Activated CD4-positive, alpha-beta memory T cell treated with anti-CD3 and anti-CD28 coated beads, Interleukin-2, amount 10 ng/mL, durations not matched to agents 7 days and 5 days (primary cell): ENCODE measurements around the gene ISCA2. TPM values are rescaled to one million over a fixed set of nuclear protein-coding genes. Genes with fewer than 3 reads are reported as not detected.
"Not testable (repeated sequence)": the region's sequence is repeated elsewhere in the genome, so short reads cannot be mapped to it uniquely, and the experiment has no call there.

Experiments
- CTCF ChIA-PET: fragments of 350-600 bp; sonication (Branson Sonifier 250); formaldehyde crosslinking; loops from one replicate; lab custom pipeline; 2021; ENCODE audit warnings: antibody characterized with exemption, inconsistent platforms; lab: Charles Lee
- POLR2A ChIA-PET: fragments of 350-600 bp; sonication (Branson Sonifier 250); formaldehyde crosslinking; loops from one replicate; lab custom pipeline; 2021; ENCODE audit warnings: antibody characterized with exemption; lab: Charles Lee
- DNase-seq: peaks from one replicate; pipeline ENCODE4 v3.0.0-alpha.2; 2020
- H3K27ac Mint-ChIP-seq: one replicate; pipeline ENCODE4 v1.8.0; 2021; ENCODE audit warnings: mild to moderate bottlenecking, mixed read lengths
- H3K27me3 Mint-ChIP-seq: one replicate; pipeline ENCODE4 v1.8.0; 2021; ENCODE audit warnings: mixed read lengths
- H3K36me3 Mint-ChIP-seq: one replicate; pipeline ENCODE4 v1.8.0; 2021; ENCODE audit warnings: low read depth, mixed read lengths
- H3K4me1 Mint-ChIP-seq: one replicate; pipeline ENCODE4 v1.8.0; 2021; ENCODE audit warnings: mixed read lengths
- H3K4me3 Mint-ChIP-seq: one replicate; pipeline ENCODE4 v1.8.0; 2021; ENCODE audit warnings: mild to moderate bottlenecking, mixed read lengths
- H3K9me3 Mint-ChIP-seq: one replicate; pipeline ENCODE4 v1.8.0; 2021; ENCODE audit warnings: mixed read lengths
- total RNA-seq, 2 experiments: library from RNA; stranded (reverse); gene quantifications; one replicate each; pipeline ENCODE4 v1.2.3, GENCODE V29; 2021

Gene ISCA2
- total RNA-seq, 2 experiments from 2014 or later: 25.8 to 32.1 TPM

GRCh38 chr14:74527736-74528280 is 34.2 kb downstream of the ISCA2 start:
- Mint-ChIP-seq H3K4me3 (no peak overlapping the region), H3K36me3 (no peaks in the 10 kb centered on the region), H3K27me3 (peaks cover 13% of the 10 kb centered on the region), H3K4me1 (no peaks in the 10 kb centered on the region), H3K9me3 (no peaks in the 10 kb centered on the region), H3K27ac (no peak overlapping the region)
- ChIA-PET CTCF (no interaction called here), POLR2A (no interaction called here)
- no peak for DNase-seq

DNA sequence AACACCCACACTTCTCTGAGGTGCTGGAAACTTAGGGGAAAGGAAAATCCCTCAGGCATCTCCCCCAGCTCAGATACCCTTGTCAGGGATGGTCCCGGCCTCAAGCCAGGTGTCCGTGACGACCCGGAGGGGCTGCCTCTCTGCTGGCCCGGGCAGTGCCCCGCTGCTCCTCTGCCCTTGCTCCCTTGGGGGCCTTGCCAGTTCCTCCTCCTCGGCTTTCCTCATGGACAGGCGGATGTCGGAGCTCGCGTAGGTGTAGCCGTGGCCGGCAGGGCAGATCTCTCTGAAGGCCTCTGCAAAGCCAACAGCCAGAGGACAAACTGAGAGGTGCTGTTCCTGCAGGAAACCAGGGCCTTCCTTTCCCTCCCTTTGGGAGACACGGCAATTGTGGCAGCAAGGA is 34.8 kb downstream of the ISCA2 start:
- ChIA-PET CTCF (no interaction called here), POLR2A (no interaction called here)
- Mint-ChIP-seq H3K4me3 (no peak overlapping the region), H3K27me3 (peaks cover 10% of the 10 kb centered on the region), H3K27ac (no peak overlapping the region), H3K4me1 (no peaks in the 10 kb centered on the region), H3K36me3 (no peaks in the 10 kb centered on the region), H3K9me3 (no peaks in the 10 kb centered on the region)
- no peak for DNase-seq

DNA sequence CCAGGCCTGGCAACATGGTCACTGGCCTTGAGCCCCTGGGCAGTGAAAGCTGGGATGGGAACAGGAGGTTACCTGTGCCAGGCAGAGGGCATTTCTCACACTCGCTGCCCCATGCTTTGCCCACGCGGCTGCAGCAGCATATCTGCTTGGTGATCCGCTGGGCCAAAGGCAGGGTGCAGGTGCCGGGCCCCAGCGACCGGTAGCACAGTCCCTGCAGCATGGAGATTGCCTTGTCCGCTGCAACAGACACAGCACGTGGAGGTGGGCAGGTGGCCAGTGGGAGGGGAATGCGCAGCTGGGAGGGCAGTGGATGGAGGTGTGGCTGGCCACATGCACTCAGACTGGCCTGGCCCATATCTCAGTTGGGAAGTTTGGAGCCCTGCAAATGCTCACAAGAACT is 35.3 kb downstream of the ISCA2 start:
- H3K27me3 Mint-ChIP-seq: peaks cover 9% of the 10 kb centered on the region
- no peak overlapping the region for H3K4me3 Mint-ChIP-seq
- no peaks in the 10 kb centered on the region for H3K4me1 Mint-ChIP-seq
- CTCF ChIA-PET: no interaction called here
- DNase-seq: no peak
- POLR2A ChIA-PET: no interaction called here
- H3K27ac Mint-ChIP-seq: no peak overlapping the region
- H3K36me3 Mint-ChIP-seq: no peaks in the 10 kb centered on the region
- H3K9me3 Mint-ChIP-seq: no peaks in the 10 kb centered on the region

GRCh38 chr14:74531006-74531405 is 37.4 kb downstream of the ISCA2 start:
- Mint-ChIP-seq H3K36me3 (no peaks in the 10 kb centered on the region), H3K4me3 (no peak overlapping the region), H3K27ac (no peak overlapping the region), H3K4me1 (no peaks in the 10 kb centered on the region), H3K9me3 (no peaks in the 10 kb centered on the region), H3K27me3 (peaks cover 6% of the 10 kb centered on the region)
- ChIA-PET POLR2A (no interaction called here), CTCF (no interaction called here)
- DNase-seq: no peak

GRCh38 chr14:74531467-74531866 is 37.9 kb downstream of the ISCA2 start:
- H3K9me3 Mint-ChIP-seq: no peaks in the 10 kb centered on the region
- ChIA-PET CTCF (no interaction called here), POLR2A (no interaction called here)
- no peaks in the 10 kb centered on the region for H3K4me1 Mint-ChIP-seq
- H3K36me3 Mint-ChIP-seq: no peaks in the 10 kb centered on the region
- no peak for DNase-seq
- no peak overlapping the region for H3K27ac Mint-ChIP-seq
- peaks cover 2% of the 10 kb centered on the region for H3K27me3 Mint-ChIP-seq
- no peak overlapping the region for H3K4me3 Mint-ChIP-seq

DNA sequence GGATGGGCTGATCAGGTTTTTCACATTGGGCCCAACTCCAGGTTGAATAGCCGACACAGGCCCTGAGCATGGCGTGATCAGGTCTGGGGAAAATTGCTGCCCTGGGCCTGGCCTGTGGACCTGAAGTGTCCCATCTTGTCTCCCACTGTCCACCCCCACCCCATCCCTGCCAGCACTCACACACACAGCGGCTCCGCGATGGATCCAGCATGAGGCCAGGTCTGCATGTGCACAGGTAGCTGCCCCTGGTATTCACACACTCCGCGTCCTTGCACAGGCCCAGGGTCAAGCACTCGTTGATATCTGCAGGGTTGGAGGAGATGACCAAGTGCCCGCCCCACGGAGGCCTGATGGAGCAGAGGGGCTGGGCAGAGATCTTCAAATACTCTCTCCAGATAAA is 38.7 kb downstream of the ISCA2 start:
- Mint-ChIP-seq H3K4me1 (no peaks in the 10 kb centered on the region), H3K4me3 (no peak overlapping the region), H3K9me3 (no peaks in the 10 kb centered on the region), H3K36me3 (no peaks in the 10 kb centered on the region), H3K27ac (no peak overlapping the region), H3K27me3 (no peaks in the 10 kb centered on the region)
- DNase-seq: no peak
- POLR2A ChIA-PET: no interaction called here
- CTCF ChIA-PET: no interaction called here

GRCh38 chr14:74533576-74533975 is 40.0 kb downstream of the ISCA2 start:
- Mint-ChIP-seq H3K4me3 (no peak overlapping the region), H3K27me3 (no peaks in the 10 kb centered on the region), H3K36me3 (no peaks in the 10 kb centered on the region), H3K9me3 (no peaks in the 10 kb centered on the region), H3K27ac (no peak overlapping the region), H3K4me1 (no peaks in the 10 kb centered on the region)
- ChIA-PET POLR2A (no interaction called here), CTCF (no interaction called here)
- no peak for DNase-seq

- CTCF ChIA-PET: no interaction called here
- no peaks in the 10 kb centered on the region for H3K4me1 Mint-ChIP-seq
- POLR2A ChIA-PET: no interaction called here
These were observed 42.3 kb downstream of the ISCA2 start for GRCh38 chr14:74535756-74536325.

GRCh38 chr14:74536336-74536735 is 42.8 kb downstream of the ISCA2 start:
- H3K4me3 Mint-ChIP-seq, H3K4me1 Mint-ChIP-seq, POLR2A ChIA-PET, H3K36me3 Mint-ChIP-seq, CTCF ChIA-PET, H3K27me3 Mint-ChIP-seq, H3K27ac Mint-ChIP-seq, DNase-seq, H3K9me3 Mint-ChIP-seq: not testable (repeated sequence)

More at GRCh38 chr14:74535756-74536325, 42.3 kb downstream of the ISCA2 start:
- Mint-ChIP-seq H3K4me3 (no peak overlapping the region), H3K36me3 (no peaks in the 10 kb centered on the region), H3K27me3 (no peaks in the 10 kb centered on the region), H3K9me3 (no peaks in the 10 kb centered on the region), H3K27ac (no peak overlapping the region)
- DNase-seq: no peak

DNA sequence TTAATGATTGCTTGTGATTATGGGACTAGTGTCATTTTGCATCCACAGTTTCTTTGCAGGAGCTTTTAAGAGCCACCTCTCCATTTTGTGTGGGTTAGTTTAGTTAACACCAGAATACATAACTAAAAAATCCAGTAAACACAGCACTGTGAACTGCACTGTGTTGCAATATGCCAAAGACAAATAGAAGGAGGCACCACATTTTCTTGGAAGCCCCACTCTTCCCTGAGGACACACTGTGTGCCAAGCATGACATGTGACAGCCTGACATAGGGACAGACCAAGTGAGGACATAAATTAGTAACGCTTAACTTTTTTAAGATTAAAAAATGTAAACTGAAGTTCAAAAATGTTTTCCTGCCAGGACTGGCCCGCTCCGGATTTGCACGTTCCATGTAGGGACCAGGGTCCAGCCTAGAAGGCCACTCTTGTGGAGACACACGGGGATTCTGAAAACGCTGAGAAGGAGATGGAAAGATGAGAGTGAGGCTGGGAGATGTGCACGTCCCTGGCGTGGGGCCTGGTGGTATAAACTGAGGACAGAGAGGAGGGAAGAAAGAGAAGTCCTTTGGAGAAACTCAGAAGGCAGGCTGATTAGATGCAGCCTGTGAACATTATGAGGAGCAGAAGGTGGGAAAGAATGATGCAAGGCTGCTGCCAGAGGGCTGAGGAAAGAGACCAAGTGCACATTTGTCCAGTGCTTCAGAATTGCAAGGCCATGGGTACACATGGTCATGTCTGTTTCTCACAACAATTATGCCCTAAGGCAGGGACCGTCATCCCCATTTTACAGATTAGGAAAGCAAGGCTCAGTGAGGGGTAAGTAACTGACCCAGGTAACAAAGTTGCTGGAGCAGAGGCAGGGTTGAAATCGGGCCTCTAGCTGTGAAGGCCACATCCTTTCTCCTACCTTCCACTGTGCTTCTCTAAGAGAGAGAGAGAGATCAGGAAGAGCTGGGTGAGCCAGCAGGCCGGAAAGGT is 45.1 kb downstream of the ISCA2 start:
- Mint-ChIP-seq H3K4me1 (no peaks in the 10 kb centered on the region), H3K4me3 (no peak overlapping the region), H3K36me3 (no peaks in the 10 kb centered on the region), H3K9me3 (no peaks in the 10 kb centered on the region), H3K27ac (no peak overlapping the region), H3K27me3 (peaks cover 6% of the 10 kb centered on the region)
- POLR2A ChIA-PET: no interaction called here
- DNase-seq: no peak
- CTCF ChIA-PET: interaction anchor here (0.9 kb wide), 1 partner anchor 12 kb away, joined by 3 read pairs; no protein-coding TSS in a partner anchor

GRCh38 chr14:74539503-74539902 is 45.9 kb downstream of the ISCA2 start:
- POLR2A ChIA-PET: no interaction called here

GRCh38 chr14:74541225-74541624 is 47.7 kb downstream of the ISCA2 start:
- Mint-ChIP-seq H3K4me3 (no peak overlapping the region), H3K27me3 (peaks cover 11% of the 10 kb centered on the region), H3K36me3 (no peaks in the 10 kb centered on the region), H3K27ac (no peak overlapping the region), H3K4me1 (no peaks in the 10 kb centered on the region), H3K9me3 (no peaks in the 10 kb centered on the region)
- CTCF ChIA-PET: no interaction called here
- DNase-seq: no peak
- POLR2A ChIA-PET: no interaction called here

More at GRCh38 chr14:74539503-74539902, 45.9 kb downstream of the ISCA2 start:
- no peaks in the 10 kb centered on the region for H3K36me3 Mint-ChIP-seq
- H3K4me1 Mint-ChIP-seq: no peaks in the 10 kb centered on the region
- peaks cover 8% of the 10 kb centered on the region for H3K27me3 Mint-ChIP-seq
- H3K9me3 Mint-ChIP-seq: no peaks in the 10 kb centered on the region
- H3K4me3 Mint-ChIP-seq: no peak overlapping the region
- CTCF ChIA-PET: interaction anchor here (0.9 kb wide), 1 partner anchor 13 kb away, joined by 3 read pairs; no protein-coding TSS in a partner anchor
- H3K27ac Mint-ChIP-seq: no peak overlapping the region
- no peak for DNase-seq

DNA sequence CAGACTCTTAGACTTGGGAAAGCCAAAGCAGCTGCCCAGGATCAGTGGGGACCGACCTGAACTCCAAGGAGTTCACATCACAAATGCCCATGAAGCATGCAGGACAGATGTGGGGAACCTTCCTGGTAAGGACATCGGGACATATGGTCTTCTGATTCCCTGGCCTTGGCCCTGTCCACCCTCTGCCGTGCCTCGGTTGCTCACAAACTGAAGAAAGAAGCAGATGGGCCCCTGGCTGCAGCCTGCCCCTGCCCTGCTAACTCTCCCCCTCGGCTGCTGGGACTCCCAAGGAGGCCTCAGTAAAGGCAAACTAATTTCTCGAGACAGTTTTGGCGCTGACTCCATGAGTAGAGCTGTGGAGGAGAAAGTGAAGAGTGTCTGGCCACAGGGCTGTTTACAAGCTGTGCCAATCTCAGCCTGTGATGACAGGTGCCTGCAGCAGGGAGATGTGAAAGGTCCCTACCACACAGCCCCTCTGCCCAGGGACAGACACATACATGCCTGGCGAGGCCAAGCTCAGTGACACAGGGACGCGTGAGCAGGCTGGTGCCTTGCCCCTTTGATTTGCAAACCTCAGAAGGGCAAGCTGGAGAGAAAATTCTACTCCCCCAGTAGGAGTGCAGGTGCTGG is 48.6 kb downstream of the ISCA2 start:
- ChIA-PET POLR2A (no interaction called here), CTCF (no interaction called here)
- no peak overlapping the region for H3K4me3 Mint-ChIP-seq

More for the DNA sequence above, 48.6 kb downstream of the ISCA2 start:
- Mint-ChIP-seq H3K4me1 (no peaks in the 10 kb centered on the region), H3K9me3 (no peaks in the 10 kb centered on the region), H3K36me3 (no peaks in the 10 kb centered on the region), H3K27me3 (peaks cover 11% of the 10 kb centered on the region), H3K27ac (no peak overlapping the region)
- no peak for DNase-seq
